ENCODE data around the gene TFF2. TPM values are rescaled to one million over a fixed set of nuclear protein-coding genes. Genes with fewer than 3 reads are reported as not detected.

The TFF2 gene
- total and polyA plus RNA-seq, 12 donors, result not detected

DNA sequence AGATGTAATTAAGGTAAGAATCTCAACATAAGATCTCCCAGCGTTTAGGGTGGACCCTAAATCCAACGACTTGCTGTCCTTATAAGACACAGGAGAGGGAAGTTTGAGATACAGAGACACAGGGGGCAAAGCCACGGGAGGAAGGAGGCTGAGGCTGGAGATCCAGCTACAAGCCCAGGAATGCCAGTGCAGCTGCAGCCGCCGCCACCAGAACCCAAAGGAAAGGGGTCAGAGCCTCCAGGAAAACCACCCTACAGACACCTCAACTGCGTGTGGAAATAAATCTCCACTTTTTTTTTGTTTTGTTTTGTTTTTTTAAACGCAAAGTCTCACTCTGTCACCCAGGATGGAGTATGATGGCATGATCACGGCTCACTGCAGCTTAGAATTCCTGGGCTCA lies 27.6 kb upstream of the TFF2 start:
- intact Hi-C loops (cut with DNase I), result no loop called here
- Histone ChIP-seq H3K4me3 (no peak overlapping the region), H3K9me3 (peaks cover 0 to 18% (median 0%) of the 10 kb centered on the region in 11 donors), H3K27me3 (peaks cover 0 to 57% (median 30%) of the 10 kb centered on the region in 7 donors), H3K36me3 (no peaks in the 10 kb centered on the region), H3K4me1 (no peaks in the 10 kb centered on the region), H3K27ac (no peak overlapping the region)
- 73 to 79% methylated on average over 8 of the region's 8 CpGs for WGBS, 2 donors
- TF ChIP-seq, protein P1, sequence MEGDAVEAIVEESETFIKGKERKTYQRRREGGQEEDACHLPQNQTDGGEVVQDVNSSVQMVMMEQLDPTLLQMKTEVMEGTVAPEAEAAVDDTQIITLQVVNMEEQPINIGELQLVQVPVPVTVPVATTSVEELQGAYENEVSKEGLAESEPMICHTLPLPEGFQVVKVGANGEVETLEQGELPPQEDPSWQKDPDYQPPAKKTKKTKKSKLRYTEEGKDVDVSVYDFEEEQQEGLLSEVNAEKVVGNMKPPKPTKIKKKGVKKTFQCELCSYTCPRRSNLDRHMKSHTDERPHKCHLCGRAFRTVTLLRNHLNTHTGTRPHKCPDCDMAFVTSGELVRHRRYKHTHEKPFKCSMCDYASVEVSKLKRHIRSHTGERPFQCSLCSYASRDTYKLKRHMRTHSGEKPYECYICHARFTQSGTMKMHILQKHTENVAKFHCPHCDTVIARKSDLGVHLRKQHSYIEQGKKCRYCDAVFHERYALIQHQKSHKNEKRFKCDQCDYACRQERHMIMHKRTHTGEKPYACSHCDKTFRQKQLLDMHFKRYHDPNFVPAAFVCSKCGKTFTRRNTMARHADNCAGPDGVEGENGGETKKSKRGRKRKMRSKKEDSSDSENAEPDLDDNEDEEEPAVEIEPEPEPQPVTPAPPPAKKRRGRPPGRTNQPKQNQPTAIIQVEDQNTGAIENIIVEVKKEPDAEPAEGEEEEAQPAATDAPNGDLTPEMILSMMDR (IDR thresholded peaks at IDR 0.05), result no peak
- no peak for ATAC-seq
- DNase-seq, result no peak

GRCh38 chr21:42377951-42378340 lies 27.2 kb upstream of the TFF2 start:
- ATAC-seq, result no peak
- Histone ChIP-seq H3K27me3 (peaks cover 0 to 57% (median 30%) of the 10 kb centered on the region in 7 donors), H3K4me1 (no peaks in the 10 kb centered on the region), H3K4me3 (no peak overlapping the region), H3K27ac (no peak overlapping the region), H3K36me3 (no peaks in the 10 kb centered on the region), H3K9me3 (peaks cover 0 to 18% (median 0%) of the 10 kb centered on the region in 11 donors)
- TF ChIP-seq, protein P1 (IDR thresholded peaks at IDR 0.05), result no peak
- DNase-seq, result no peak
- whole genome bisulfite sequencing, 2 donors, result 88 to 89% methylated on average over 5 of the region's 5 CpGs
- intact Hi-C loops (cut with DNase I), result no loop called here

DNA sequence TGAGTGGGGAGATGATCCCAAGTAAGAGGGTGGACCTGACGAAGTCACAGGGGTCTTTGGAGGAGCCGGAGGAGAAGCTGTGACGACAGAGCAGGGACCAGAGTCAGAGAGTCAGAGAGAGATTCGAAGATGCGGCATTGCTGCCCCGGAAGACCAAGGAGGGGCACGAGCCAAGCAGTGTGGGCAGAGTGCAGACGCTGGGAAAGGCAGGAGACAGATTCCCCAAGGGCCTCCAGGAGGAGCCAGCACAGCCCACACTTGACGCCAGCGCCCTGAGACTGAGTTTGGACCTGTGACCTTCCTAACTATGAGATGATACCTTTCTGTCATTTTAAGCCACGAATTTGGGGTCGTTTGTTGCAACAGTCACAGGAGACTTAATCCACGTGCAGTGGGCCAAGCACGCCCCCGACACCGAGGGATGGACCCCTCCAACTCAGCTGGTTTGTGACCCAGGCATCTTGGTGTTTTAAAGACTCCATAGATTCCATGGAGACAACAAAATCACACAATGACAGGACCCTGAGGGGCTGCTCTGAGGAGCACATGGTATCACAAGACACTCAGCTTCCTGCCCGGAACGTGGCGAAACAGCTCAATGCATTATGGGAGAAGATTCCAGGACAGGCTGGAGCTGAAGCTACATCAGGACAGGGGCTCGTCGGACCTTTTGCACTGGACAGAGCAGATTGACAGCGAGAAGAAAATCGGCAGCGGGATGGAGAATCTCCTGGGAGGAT lies 26.6 kb upstream of the TFF2 start:
- no peak overlapping the region for H3K4me3 ChIP-seq
- no peaks in the 10 kb centered on the region for H3K36me3 ChIP-seq
- H3K9me3 ChIP-seq, result peaks cover 0 to 14% (median 0%) of the 10 kb centered on the region in 11 donors
- H3K4me1 ChIP-seq, result no peaks in the 10 kb centered on the region
- intact Hi-C loops (cut with DNase I), result no loop called here
- peaks cover 0 to 59% (median 30%) of the 10 kb centered on the region in 7 donors for H3K27me3 ChIP-seq
- no peak overlapping the region for H3K27ac ChIP-seq
- no peak for ATAC-seq
- WGBS, 2 donors, result 75 to 76% methylated on average over 24 of the region's 24 CpGs
- DNase-seq, result no peak
- TF ChIP-seq, protein P1 (IDR thresholded peaks at IDR 0.05), result no peak

DNA sequence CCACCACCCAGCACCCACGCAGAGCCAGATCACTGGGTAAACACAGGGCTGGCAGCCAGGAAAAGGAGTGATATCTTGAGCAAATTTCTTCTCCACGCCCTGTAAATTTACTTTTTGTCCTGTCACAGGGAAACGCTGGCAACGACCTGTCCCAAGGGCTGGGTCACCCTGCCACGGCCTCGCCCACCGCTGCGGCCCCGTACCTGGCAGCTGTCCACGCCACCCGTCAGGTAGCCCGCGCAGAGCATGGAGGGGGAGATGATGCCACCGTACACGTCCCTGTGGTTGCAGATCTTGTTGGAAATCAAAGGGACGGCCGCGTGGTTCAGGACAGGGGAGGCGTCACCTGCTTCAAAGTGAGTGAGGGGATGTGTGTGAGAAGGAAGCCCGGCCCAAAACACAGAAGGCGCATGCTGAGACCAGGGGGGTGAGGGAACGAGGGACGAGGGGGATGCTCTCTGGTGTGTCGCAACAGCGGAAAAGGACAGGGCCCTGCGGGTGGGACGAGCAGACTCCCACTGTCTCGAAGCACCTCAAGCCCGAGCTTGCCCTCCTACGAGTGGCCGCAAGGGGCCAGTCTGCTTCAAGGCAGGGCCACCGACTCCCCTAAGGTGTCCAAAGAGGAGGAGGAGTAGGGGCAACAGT lies 25.7 kb upstream of the TFF2 start:
- Histone ChIP-seq H3K4me3 (no peak overlapping the region), H3K4me1 (no peaks in the 10 kb centered on the region), H3K36me3 (no peaks in the 10 kb centered on the region), H3K27me3 (peaks cover 0 to 65% (median 30%) of the 10 kb centered on the region in 7 donors), H3K27ac (no peak overlapping the region), H3K9me3 (peaks cover 0 to 5% (median 0%) of the 10 kb centered on the region in 11 donors)
- ATAC-seq, result no peak
- TF ChIP-seq, protein P1 (IDR thresholded peaks at IDR 0.05), result peak in 2 of 9 donors; percentile 45 to 60
- peak in 1 of 2 donors; percentile 14 for DNase-seq
- 78% methylated on average over 32 of the region's 32 CpGs for WGBS, 2 donors
- intact Hi-C loops (cut with DNase I), result no loop called here

Data from heart right ventricle (tissue), 16 donors.